Gastrocnemius medialis (tissue), 4 donors: ENCODE measurements around the gene RFC4.

Source experiments
- CTCF ChIP-seq, 5 experiments: fragments of 450-650 bp in 3 of 5; fragments of 200-600 bp in 2 of 5; sonication (generic) in 2 of 5; IDR thresholded peaks in 4 of 5; conservative IDR thresholded peaks in 1 of 5; 1 replicate in 4 of 5; 2 replicates in 1 of 5; pipeline ENCODE4 v1.5.1; 2016 to 2019; ENCODE audit warnings: antibody characterized with exemption in 5 of 5, mild to moderate bottlenecking in 3 of 5, moderate library complexity in 3 of 5
- POLR2A ChIP-seq, 2 donors: fragments of 450-650 bp; IDR thresholded peaks; one replicate each; pipeline ENCODE4 v1.6.1; 2017; ENCODE audit warnings: antibody characterized with exemption in 2 of 2, mild to moderate bottlenecking in 2 of 2, moderate library complexity in 2 of 2

- TF ChIP-seq CTCF (IDR thresholded peaks at IDR 0.05 in 4 of 5, conservative IDR thresholded peaks at IDR 0.05 in 1 of 5) (no peak), POLR2A (IDR thresholded peaks at IDR 0.05) (no peak)
Observed at GRCh38 chr3:186818956-186819355, 12.7 kb upstream of the RFC4 start.
